Measurements from ENCODE around the gene LRP1-AS. TPM values are rescaled to one million over a fixed set of nuclear protein-coding genes. Genes with fewer than 3 reads are reported as not detected.

Gene LRP1-AS
- total RNA-seq, 2 experiments from 2014 or later: not detected

DNA sequence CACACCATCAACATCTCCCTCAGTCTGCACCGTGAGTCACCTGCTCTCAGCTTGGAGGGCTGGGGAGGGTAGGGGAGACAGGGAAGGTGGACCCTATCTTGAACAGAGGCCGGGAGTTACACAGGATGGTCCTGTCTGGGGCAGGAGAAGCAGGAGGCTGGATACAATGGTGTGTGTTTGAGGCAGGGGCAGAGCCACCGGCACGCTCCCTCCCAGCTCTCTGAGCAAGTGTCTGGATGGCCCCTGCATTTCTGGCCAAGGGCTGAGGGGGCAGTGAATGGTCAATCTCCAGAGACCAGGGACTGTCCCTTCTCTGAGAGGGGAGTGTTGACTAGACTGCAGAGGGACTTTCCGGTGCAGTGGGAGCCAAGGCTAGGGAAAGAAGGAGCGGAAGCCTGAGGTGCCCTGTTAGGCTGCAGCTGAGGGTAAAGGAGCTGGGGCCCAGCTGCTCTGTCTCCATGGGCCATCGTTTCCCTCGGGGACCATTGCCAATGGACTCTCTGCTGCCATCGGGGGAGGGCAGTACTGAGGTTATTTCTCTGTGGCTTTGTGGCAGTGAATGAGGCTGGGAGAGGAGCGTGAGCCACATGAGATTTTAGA lies 1.9 kb downstream of the LRP1-AS start:
- intact Hi-C loops (cut with micrococcal nuclease): no loop called here

DNA sequence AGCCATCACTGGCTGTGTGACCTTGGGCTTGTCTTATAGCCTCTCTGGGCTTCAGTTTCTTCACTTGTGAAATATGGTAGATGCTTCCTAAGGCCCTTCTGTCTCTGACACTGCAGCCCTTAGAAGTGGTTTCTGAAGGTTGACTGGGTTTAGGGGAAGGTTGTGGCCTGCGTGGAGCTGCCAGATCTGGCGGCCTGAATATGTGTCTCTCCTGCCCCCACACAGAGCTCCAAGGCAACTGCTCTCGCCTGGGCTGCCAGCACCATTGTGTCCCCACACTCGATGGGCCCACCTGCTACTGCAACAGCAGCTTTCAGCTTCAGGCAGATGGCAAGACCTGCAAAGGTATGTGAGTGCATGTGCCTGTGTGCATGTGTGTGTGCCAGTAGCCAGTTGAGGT lies 4.0 kb downstream of the LRP1-AS start:
- CTCF ChIA-PET: no interaction called here
- intact Hi-C loops (cut with micrococcal nuclease): no loop called here
- POLR2A ChIA-PET: no interaction called here
- Mint-ChIP-seq H3K27me3 (no peaks in the 10 kb centered on the region), H3K36me3 (no peaks in the 10 kb centered on the region), H3K4me3 (no peak overlapping the region), H3K4me1 (ENCODE audit: low read depth) (no peaks in the 10 kb centered on the region), H3K9me3 (no peaks in the 10 kb centered on the region), H3K27ac (no peak overlapping the region)
- DNase-seq: no peak

More for the DNA sequence above, 1.9 kb downstream of the LRP1-AS start:
- no peaks in the 10 kb centered on the region for H3K4me1 Mint-ChIP-seq (ENCODE audit: low read depth)
- no peaks in the 10 kb centered on the region for H3K9me3 Mint-ChIP-seq
- no peaks in the 10 kb centered on the region for H3K27me3 Mint-ChIP-seq
- DNase-seq: no peak
- POLR2A ChIA-PET: no interaction called here
- H3K27ac Mint-ChIP-seq: no peak overlapping the region
- CTCF ChIA-PET: no interaction called here
- no peaks in the 10 kb centered on the region for H3K36me3 Mint-ChIP-seq
- H3K4me3 Mint-ChIP-seq: no peak overlapping the region

- Mint-ChIP-seq H3K27ac (no peak overlapping the region), H3K4me3 (no peak overlapping the region), H3K27me3 (no peaks in the 10 kb centered on the region), H3K36me3 (no peaks in the 10 kb centered on the region), H3K9me3 (no peaks in the 10 kb centered on the region), H3K4me1 (ENCODE audit: low read depth) (no peaks in the 10 kb centered on the region)
- ChIA-PET CTCF (interaction anchor here (0.8 to 1.5 kb wide), 2 partner anchors 18 to 100 kb away, joined by 3 to 5 read pairs; no protein-coding TSS in a partner anchor), POLR2A (no interaction called here)
- intact Hi-C loops (cut with micrococcal nuclease): no loop called here
- DNase-seq: no peak
Measured at GRCh38 chr12:57142727-57143126, 4.7 kb downstream of the LRP1-AS start.

DNA sequence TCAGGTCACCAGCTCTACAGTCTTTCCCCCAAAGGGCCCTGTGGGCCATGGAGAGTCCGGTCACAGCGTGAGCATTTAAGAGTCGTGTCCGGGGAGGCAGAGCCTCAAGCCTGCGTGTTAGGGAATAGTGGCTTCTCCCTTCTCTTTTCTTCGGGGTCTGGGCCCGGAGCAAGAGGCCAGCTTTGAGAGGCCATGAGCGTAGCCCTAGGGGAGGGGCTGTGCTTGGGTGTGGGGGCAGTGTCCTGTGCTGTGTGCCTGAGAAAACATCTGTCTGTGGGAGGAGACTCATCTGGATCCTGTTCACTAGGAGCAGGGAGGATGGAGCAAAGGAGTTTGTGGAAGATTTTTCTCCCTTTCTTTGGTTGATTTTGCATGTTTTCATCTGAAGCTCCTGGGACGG lies 5.3 kb downstream of the LRP1-AS start:
- Mint-ChIP-seq H3K9me3 (no peaks in the 10 kb centered on the region), H3K36me3 (no peaks in the 10 kb centered on the region), H3K4me3 (no peak overlapping the region), H3K4me1 (ENCODE audit: low read depth) (no peaks in the 10 kb centered on the region), H3K27me3 (no peaks in the 10 kb centered on the region), H3K27ac (no peak overlapping the region)
- ChIA-PET CTCF (interaction anchor here (0.8 to 1.5 kb wide), 2 partner anchors 17 to 100 kb away, joined by 3 to 5 read pairs; no protein-coding TSS in a partner anchor), POLR2A (no interaction called here)
- intact Hi-C loops (cut with micrococcal nuclease): no loop called here
- DNase-seq: no peak

- Mint-ChIP-seq H3K4me1 (ENCODE audit: low read depth) (no peaks in the 10 kb centered on the region), H3K9me3 (no peaks in the 10 kb centered on the region), H3K4me3 (no peak overlapping the region), H3K27me3 (no peaks in the 10 kb centered on the region), H3K36me3 (no peaks in the 10 kb centered on the region), H3K27ac (no peak overlapping the region)
- POLR2A ChIA-PET: no interaction called here
- intact Hi-C loops (cut with micrococcal nuclease): no loop called here
- CTCF ChIA-PET: interaction anchor here (1.5 kb wide), 1 partner anchor 17 kb away, joined by 5 read pairs; no protein-coding TSS in a partner anchor
- no peak for DNase-seq
Measured at GRCh38 chr12:57141249-57141648, 6.2 kb downstream of the LRP1-AS start.

DNA sequence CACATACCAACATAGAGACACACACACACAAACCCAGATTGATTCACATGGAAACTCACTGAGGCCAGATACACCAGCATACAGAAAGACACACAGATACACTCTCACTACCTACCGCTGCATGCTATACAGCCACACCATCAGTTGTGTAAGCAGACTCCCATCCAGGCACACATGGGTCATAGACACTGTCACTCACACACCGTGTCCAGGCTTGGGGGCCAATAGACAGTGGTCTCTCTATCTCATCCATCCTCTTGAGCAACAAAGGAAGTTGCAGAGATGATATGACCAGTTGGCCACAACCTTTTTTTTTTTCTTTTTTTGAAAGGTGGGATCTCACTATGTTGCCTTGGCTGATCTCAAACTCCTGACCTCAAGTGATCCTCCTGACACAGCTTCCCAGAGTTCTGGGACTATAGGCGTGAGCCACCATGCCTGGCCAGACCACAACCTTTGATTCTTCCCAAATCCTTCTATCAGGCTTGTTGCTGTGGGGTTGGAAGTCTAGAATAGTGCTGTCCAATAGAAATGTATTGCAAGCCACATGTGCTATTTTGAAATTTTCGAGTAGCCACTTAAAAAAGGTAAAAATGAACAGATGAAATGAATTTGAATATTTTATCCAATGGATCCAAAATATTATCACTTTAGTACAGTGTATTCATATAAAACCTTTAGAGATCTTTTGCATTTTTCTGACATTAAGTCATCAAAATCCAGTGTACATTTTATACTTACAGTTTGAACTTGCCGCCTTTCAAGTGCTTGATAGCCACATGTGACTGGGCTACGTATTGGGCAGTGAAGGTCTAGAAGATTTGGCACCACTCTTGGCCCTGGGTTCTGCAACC lies 7.4 kb downstream of the LRP1-AS start:
- H3K36me3 Mint-ChIP-seq: no peaks in the 10 kb centered on the region
- ChIA-PET POLR2A (no interaction called here), CTCF (no interaction called here)
- no peak overlapping the region for H3K27ac Mint-ChIP-seq
- DNase-seq: no peak
- H3K27me3 Mint-ChIP-seq: no peaks in the 10 kb centered on the region
- no peaks in the 10 kb centered on the region for H3K4me1 Mint-ChIP-seq (ENCODE audit: low read depth)
- no peak overlapping the region for H3K4me3 Mint-ChIP-seq
- H3K9me3 Mint-ChIP-seq: no peaks in the 10 kb centered on the region
- intact Hi-C loops (cut with micrococcal nuclease): no loop called here

- no peaks in the 10 kb centered on the region for H3K4me1 Mint-ChIP-seq (ENCODE audit: low read depth)
- H3K9me3 Mint-ChIP-seq: no peaks in the 10 kb centered on the region
- no peak for DNase-seq
- no peaks in the 10 kb centered on the region for H3K36me3 Mint-ChIP-seq
- ChIA-PET POLR2A (no interaction called here), CTCF (no interaction called here)
- no peak overlapping the region for H3K4me3 Mint-ChIP-seq
- intact Hi-C loops (cut with micrococcal nuclease): no loop called here
- no peaks in the 10 kb centered on the region for H3K27me3 Mint-ChIP-seq
- H3K27ac Mint-ChIP-seq: no peak overlapping the region
Measured at GRCh38 chr12:57138526-57139272, 8.7 kb downstream of the LRP1-AS start.

- Mint-ChIP-seq H3K27ac (no peak overlapping the region), H3K4me3 (no peak overlapping the region), H3K4me1 (ENCODE audit: low read depth) (no peaks in the 10 kb centered on the region), H3K9me3 (no peaks in the 10 kb centered on the region), H3K27me3 (no peaks in the 10 kb centered on the region), H3K36me3 (no peaks in the 10 kb centered on the region)
- no peak for DNase-seq
- intact Hi-C loops (cut with micrococcal nuclease): no loop called here
- CTCF ChIA-PET: interaction anchor here (0.6 to 1.3 kb wide), 6 partner anchors 8 to 47 kb away, joined by 3 to 9 read pairs (median 4); no protein-coding TSS in a partner anchor
- POLR2A ChIA-PET: no interaction called here
Measured at GRCh38 chr12:57135527-57136326, 11.7 kb downstream of the LRP1-AS start.

GRCh38 chr12:57134949-57135348 lies 12.5 kb downstream of the LRP1-AS start:
- CTCF ChIA-PET: interaction anchor here (0.6 to 1.2 kb wide), 3 partner anchors 11 to 48 kb away, joined by 3 to 9 read pairs (median 4); no protein-coding TSS in a partner anchor
- no peak for DNase-seq
- POLR2A ChIA-PET: no interaction called here
- no peaks in the 10 kb centered on the region for H3K9me3 Mint-ChIP-seq
- no peak overlapping the region for H3K4me3 Mint-ChIP-seq
- H3K36me3 Mint-ChIP-seq: no peaks in the 10 kb centered on the region
- no peaks in the 10 kb centered on the region for H3K27me3 Mint-ChIP-seq
- no peak overlapping the region for H3K27ac Mint-ChIP-seq
- H3K4me1 Mint-ChIP-seq (ENCODE audit: low read depth): peaks cover 4% of the 10 kb centered on the region
- intact Hi-C loops (cut with micrococcal nuclease): no loop called here

DNA sequence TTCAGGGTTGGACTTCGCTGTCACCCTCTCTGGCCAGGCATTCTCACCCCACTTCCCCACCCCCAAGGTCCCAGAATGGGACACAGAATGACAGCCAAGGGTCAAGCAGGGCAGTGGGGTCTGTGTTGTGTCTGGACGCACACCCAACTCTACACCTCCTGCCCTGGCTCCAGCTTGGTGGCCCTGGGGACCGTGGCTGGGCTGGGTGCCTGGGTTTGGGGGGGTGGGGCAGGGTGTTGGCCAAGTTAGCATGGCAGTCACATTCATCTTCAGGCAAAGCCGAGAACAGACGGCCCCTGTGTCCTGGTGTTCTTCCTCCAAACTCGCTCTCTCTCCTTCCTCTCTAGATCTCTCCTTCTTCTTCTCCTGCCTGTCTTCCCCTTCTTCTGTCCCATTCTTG lies 13.5 kb downstream of the LRP1-AS start:
- POLR2A ChIA-PET: no interaction called here
- Mint-ChIP-seq H3K27ac (no peak overlapping the region), H3K4me1 (ENCODE audit: low read depth) (peaks cover 9% of the 10 kb centered on the region), H3K4me3 (no peak overlapping the region), H3K36me3 (no peaks in the 10 kb centered on the region), H3K9me3 (no peaks in the 10 kb centered on the region), H3K27me3 (no peaks in the 10 kb centered on the region)
- intact Hi-C loops (cut with micrococcal nuclease): no loop called here
- CTCF ChIA-PET: interaction anchor here (1.0 to 1.5 kb wide), 2 partner anchors 10 to 79 kb away, joined by 4 to 5 read pairs; no protein-coding TSS in a partner anchor
- no peak for DNase-seq

DNA sequence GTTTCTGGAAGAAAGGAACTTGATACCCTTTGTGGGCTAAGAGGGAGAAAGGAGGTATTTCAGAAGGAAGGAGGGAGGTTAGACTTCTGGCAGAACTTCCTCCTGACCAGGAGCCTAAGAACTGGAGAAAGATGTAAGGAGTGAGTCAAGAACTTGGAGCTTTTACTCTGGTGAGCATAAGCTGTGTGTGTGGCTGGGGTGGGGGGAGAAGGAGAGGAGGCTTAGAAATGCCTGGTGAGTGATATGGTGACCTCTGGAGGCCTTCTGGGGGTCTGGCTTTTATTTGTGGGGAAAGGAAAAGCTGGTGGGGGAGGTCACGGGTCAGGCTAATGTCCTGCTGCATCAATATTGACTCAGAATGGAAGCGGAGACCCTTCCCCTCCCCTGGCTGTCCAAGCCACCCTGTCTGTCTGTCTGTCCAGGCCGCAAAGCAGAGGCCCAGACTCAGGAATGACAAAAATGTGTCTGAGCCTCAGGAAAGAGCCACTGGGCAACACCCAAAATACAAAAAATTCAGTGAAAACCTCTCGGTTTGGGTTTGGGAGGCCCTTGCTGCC lies 14.3 kb downstream of the LRP1-AS start:
- Mint-ChIP-seq H3K27me3 (no peaks in the 10 kb centered on the region), H3K4me3 (no peak overlapping the region), H3K27ac (no peak overlapping the region), H3K36me3 (no peaks in the 10 kb centered on the region), H3K4me1 (ENCODE audit: low read depth) (peaks cover 9% of the 10 kb centered on the region), H3K9me3 (no peaks in the 10 kb centered on the region)
- DNase-seq: no peak
- ChIA-PET POLR2A (no interaction called here), CTCF (interaction anchor here (0.7 to 1.5 kb wide), 3 partner anchors 9 to 391 kb away, joined by 3 to 5 read pairs (median 4); no protein-coding TSS in a partner anchor)
- intact Hi-C loops (cut with micrococcal nuclease): no loop called here
